ENCODE results near the gene SGPP2.
"Not testable (repeated sequence)": the region's sequence is repeated elsewhere in the genome, so short reads cannot be mapped to it uniquely, and the experiment has no call there.

Gene SGPP2

GRCh38 chr2:222418739-222419138, 5.6 kb upstream of the SGPP2 start:
- no peak overlapping the region for H3K27ac Mint-ChIP-seq
- no peaks in the 10 kb centered on the region for H3K36me3 Mint-ChIP-seq
- peaks cover 1% of the 10 kb centered on the region for H3K9me3 Mint-ChIP-seq
- H3K27me3 Mint-ChIP-seq = peaks cover 21% of the 10 kb centered on the region
- CTCF ChIA-PET = no interaction called here
- no peak overlapping the region for H3K4me3 Mint-ChIP-seq
- H3K4me1 Mint-ChIP-seq = peaks cover 6% of the 10 kb centered on the region
- no peak for DNase-seq

- Mint-ChIP-seq H3K4me1 (peaks cover 15% of the 10 kb centered on the region), H3K9me3 (no peaks in the 10 kb centered on the region), H3K36me3 (no peaks in the 10 kb centered on the region), H3K27me3 (peaks cover 35% of the 10 kb centered on the region), H3K27ac (no peak overlapping the region), H3K4me3 (no peak overlapping the region)
- CTCF ChIA-PET = no interaction called here
- no peak for DNase-seq
Measured at GRCh38 chr2:222420508-222420907, 3.8 kb upstream of the SGPP2 start.

GRCh38 chr2:222421626-222422025, 2.7 kb upstream of the SGPP2 start:
- DNase-seq = no peak
- Mint-ChIP-seq H3K27me3 (peaks cover 44% of the 10 kb centered on the region), H3K4me1 (peaks cover 18% of the 10 kb centered on the region), H3K4me3 (no peak overlapping the region), H3K9me3 (no peaks in the 10 kb centered on the region), H3K27ac (no peak overlapping the region), H3K36me3 (no peaks in the 10 kb centered on the region)
- CTCF ChIA-PET = no interaction called here

GRCh38 chr2:222423186-222423585, 1.2 kb upstream of the SGPP2 start:
- Mint-ChIP-seq H3K4me1 (peaks cover 26% of the 10 kb centered on the region), H3K27ac (no peak overlapping the region), H3K9me3 (no peaks in the 10 kb centered on the region), H3K4me3 (peak overlapping the region; percentile 68), H3K27me3 (peaks cover 44% of the 10 kb centered on the region), H3K36me3 (no peaks in the 10 kb centered on the region)
- CTCF ChIA-PET = no interaction called here
- DNase-seq = no peak

- peaks cover 26% of the 10 kb centered on the region for H3K4me1 Mint-ChIP-seq
- no peaks in the 10 kb centered on the region for H3K36me3 Mint-ChIP-seq
- peaks cover 44% of the 10 kb centered on the region for H3K27me3 Mint-ChIP-seq
- H3K27ac Mint-ChIP-seq = no peak overlapping the region
- H3K4me3 Mint-ChIP-seq = peak overlapping the region; percentile 68
- no peaks in the 10 kb centered on the region for H3K9me3 Mint-ChIP-seq
- no peak for DNase-seq
- CTCF ChIA-PET = interaction anchor here (0.6 kb wide), 1 partner anchor 106 kb away, joined by 3 read pairs; no protein-coding TSS in a partner anchor
Measured at GRCh38 chr2:222423632-222424275, 589 bp upstream of the SGPP2 start.

GRCh38 chr2:222424729-222425671, 657 bp downstream of the SGPP2 start:
- H3K27ac Mint-ChIP-seq = no peak overlapping the region
- no peak for DNase-seq
- peaks cover 26% of the 10 kb centered on the region for H3K4me1 Mint-ChIP-seq

GRCh38 chr2:222427646-222428301, 3.4 kb downstream of the SGPP2 start:
- CTCF ChIA-PET = no interaction called here
- Mint-ChIP-seq H3K9me3 (no peaks in the 10 kb centered on the region), H3K27me3 (peaks cover 33% of the 10 kb centered on the region), H3K4me1 (peaks cover 26% of the 10 kb centered on the region), H3K36me3 (no peaks in the 10 kb centered on the region), H3K4me3 (no peak overlapping the region), H3K27ac (no peak overlapping the region)
- no peak for DNase-seq

More at GRCh38 chr2:222424729-222425671, 657 bp downstream of the SGPP2 start:
- H3K27me3 Mint-ChIP-seq = peaks cover 44% of the 10 kb centered on the region
- no peaks in the 10 kb centered on the region for H3K9me3 Mint-ChIP-seq
- H3K4me3 Mint-ChIP-seq = peak overlapping the region; percentile 70
- CTCF ChIA-PET = no interaction called here
- H3K36me3 Mint-ChIP-seq = no peaks in the 10 kb centered on the region

- no peaks in the 10 kb centered on the region for H3K36me3 Mint-ChIP-seq
- H3K9me3 Mint-ChIP-seq = no peaks in the 10 kb centered on the region
- no peak for DNase-seq
- CTCF ChIA-PET = no interaction called here
- H3K4me1 Mint-ChIP-seq = peaks cover 14% of the 10 kb centered on the region
- H3K27me3 Mint-ChIP-seq = peaks cover 14% of the 10 kb centered on the region
- H3K4me3 Mint-ChIP-seq = no peak overlapping the region
- H3K27ac Mint-ChIP-seq = no peak overlapping the region
Measured at GRCh38 chr2:222430071-222430470, 5.7 kb downstream of the SGPP2 start.

GRCh38 chr2:222430681-222431080, 6.3 kb downstream of the SGPP2 start:
- Mint-ChIP-seq H3K27me3 (peaks cover 8% of the 10 kb centered on the region), H3K4me3 (no peak overlapping the region), H3K4me1 (peaks cover 11% of the 10 kb centered on the region), H3K36me3 (no peaks in the 10 kb centered on the region), H3K9me3 (no peaks in the 10 kb centered on the region), H3K27ac (no peak overlapping the region)
- DNase-seq = no peak
- CTCF ChIA-PET = no interaction called here

GRCh38 chr2:222431869-222432268, 7.5 kb downstream of the SGPP2 start:
- Mint-ChIP-seq H3K36me3 (no peaks in the 10 kb centered on the region), H3K4me3 (no peak overlapping the region), H3K27ac (no peak overlapping the region), H3K9me3 (no peaks in the 10 kb centered on the region), H3K4me1 (peaks cover 8% of the 10 kb centered on the region), H3K27me3 (no peaks in the 10 kb centered on the region)
- CTCF ChIA-PET = no interaction called here
- DNase-seq = no peak

GRCh38 chr2:222433332-222434173, 9.2 kb downstream of the SGPP2 start:
- no peak overlapping the region for H3K27ac Mint-ChIP-seq
- H3K4me3 Mint-ChIP-seq = no peak overlapping the region
- no peaks in the 10 kb centered on the region for H3K9me3 Mint-ChIP-seq
- DNase-seq = no peak
- H3K4me1 Mint-ChIP-seq = no peaks in the 10 kb centered on the region
- no peaks in the 10 kb centered on the region for H3K27me3 Mint-ChIP-seq
- CTCF ChIA-PET = no interaction called here
- H3K36me3 Mint-ChIP-seq = no peaks in the 10 kb centered on the region

GRCh38 chr2:222434204-222434603, 9.9 kb downstream of the SGPP2 start:
- DNase-seq = no peak
- Mint-ChIP-seq H3K4me1 (no peaks in the 10 kb centered on the region), H3K27me3 (no peaks in the 10 kb centered on the region), H3K4me3 (no peak overlapping the region), H3K36me3 (no peaks in the 10 kb centered on the region), H3K9me3 (no peaks in the 10 kb centered on the region), H3K27ac (no peak overlapping the region)
- CTCF ChIA-PET = no interaction called here

GRCh38 chr2:222435400-222436039, 11.2 kb downstream of the SGPP2 start:
- H3K36me3 Mint-ChIP-seq, H3K9me3 Mint-ChIP-seq, H3K27ac Mint-ChIP-seq, H3K27me3 Mint-ChIP-seq, H3K4me1 Mint-ChIP-seq, DNase-seq, CTCF ChIA-PET, H3K4me3 Mint-ChIP-seq: not testable (repeated sequence)

- CTCF ChIA-PET = no interaction called here
- Mint-ChIP-seq H3K27me3 (no peaks in the 10 kb centered on the region), H3K9me3 (no peaks in the 10 kb centered on the region), H3K4me1 (no peaks in the 10 kb centered on the region), H3K36me3 (no peaks in the 10 kb centered on the region), H3K27ac (no peak overlapping the region), H3K4me3 (no peak overlapping the region)
- no peak for DNase-seq
Measured at GRCh38 chr2:222436040-222436413, 11.7 kb downstream of the SGPP2 start.
